Endothelial cell of umbilical vein (primary cell): ENCODE measurements around the gene SPATA31D3. TPM values are rescaled to one million over a fixed set of nuclear protein-coding genes. Genes with fewer than 3 reads are reported as not detected.

Experiments used
- BruUV-seq: library from RNA; stranded (reverse); fragments of 400-500 nt; replicated peaks from 2 replicates; lab custom pipeline; 2021; lab: Mats Ljungman, UMichigan
- CTCF ChIA-PET: fragments of 300-600, 350-600 bp; sonication (Branson Sonifier 250); formaldehyde crosslinking; loops from one replicate; lab custom pipeline; 2021; ENCODE audit warnings: antibody characterized with exemption, inconsistent platforms; lab: Charles Lee
- POLR2A ChIA-PET: fragments of 300-600, 350-600 bp; sonication (Branson Sonifier 250); formaldehyde crosslinking; loops from one replicate; lab custom pipeline; 2021; ENCODE audit warnings: antibody characterized with exemption, inconsistent platforms; lab: Charles Lee
- DNase-seq: peaks from one replicate; pipeline ENCODE4 v3.0.0-alpha.2; 2011; ENCODE audit warnings: low read depth, low spot score
- FAIRE-seq: peaks from 2 replicates; lab custom pipeline; 2011; peaks lifted over from hg19 to GRCh38; lab: Jason Lieb, UNC
- H2AFZ ChIP-seq: 2 replicates; pipeline ENCODE4 v1.6.0; 2012; ENCODE audit warnings: low read depth, low read length, control low read depth, inconsistent platforms
- H3K27ac ChIP-seq: 2 replicates; pipeline ENCODE4 v1.5.1; 2011; ENCODE audit warnings: low read depth, mild to moderate bottlenecking, control low read depth, low read length, moderate library complexity; ENCODE audit not compliant: insufficient read depth
- H3K27me3 ChIP-seq, 2 experiments: 2 replicates each; pipeline versions ENCODE4 v1.6.0 to v1.6.1; 2011; ENCODE audit warnings: low read length in 2 of 2, mixed read lengths in 1 of 2; ENCODE audit not compliant: control insufficient read depth in 2 of 2, insufficient read depth in 2 of 2
- H3K36me3 ChIP-seq, 2 experiments: 2 replicates in 1 of 2; 3 replicates in 1 of 2; pipeline ENCODE4 v1.5.1; 2011; ENCODE audit warnings: low read length in 2 of 2, mild to moderate bottlenecking in 1 of 2, moderate library complexity in 1 of 2; ENCODE audit not compliant: control insufficient read depth in 2 of 2, insufficient read depth in 2 of 2; ENCODE audit errors: extremely low read depth in 1 of 2
- H3K4me1 ChIP-seq: 3 replicates; pipeline ENCODE4 v1.5.1; 2011; ENCODE audit warnings: mild to moderate bottlenecking, low read length; ENCODE audit not compliant: control insufficient read depth, insufficient read depth; ENCODE audit errors: extremely low read depth
- H3K4me2 ChIP-seq: 2 replicates; pipeline ENCODE4 v1.6.1; 2011; ENCODE audit warnings: low read length, control low read depth, mixed read lengths; ENCODE audit not compliant: insufficient read depth
- H3K4me3 ChIP-seq, 3 experiments: fragments of 200-600 bp in 1 of 3; sonication (generic), shearing (Covaris generic) in 1 of 3; replicated peaks in 1 of 3; 2 replicates each; pipeline ENCODE4 v1.5.1; 2011 to 2016; ENCODE audit warnings: control low read depth in 3 of 3, low read length in 3 of 3, mild to moderate bottlenecking in 2 of 3, inconsistent platforms in 1 of 3, low read depth in 1 of 3, moderate library complexity in 1 of 3; ENCODE audit not compliant: insufficient read depth in 1 of 3
- H3K79me2 ChIP-seq: 2 replicates; pipeline ENCODE4 v1.6.0; 2012; ENCODE audit warnings: low read length, inconsistent platforms; ENCODE audit not compliant: control insufficient read depth, insufficient read depth
- H3K9ac ChIP-seq: replicated peaks from 2 replicates; pipeline ENCODE3; 2011; ENCODE audit warnings: low read length, control low read depth; ENCODE audit not compliant: insufficient read depth; ENCODE audit errors: extremely low read depth
- H3K9me1 ChIP-seq: replicated peaks from 3 replicates; pipeline ENCODE4 v1.6.0; 2011; ENCODE audit warnings: mild to moderate bottlenecking, low read length; ENCODE audit not compliant: control insufficient read depth, insufficient read depth; ENCODE audit errors: extremely low read depth
- H3K9me3 ChIP-seq: replicated peaks from 2 replicates; pipeline ENCODE4 v1.5.1; 2012; ENCODE audit warnings: low read length, inconsistent platforms; ENCODE audit not compliant: control insufficient read depth, insufficient read depth
- H4K20me1 ChIP-seq: replicated peaks from 2 replicates; pipeline ENCODE3; 2011; ENCODE audit warnings: mild to moderate bottlenecking, low read length; ENCODE audit not compliant: control insufficient read depth, insufficient read depth; ENCODE audit errors: extremely low read depth
- CTCF ChIP-seq, 2 donors: IDR thresholded peaks; 1 replicate in 1 of 2; 2 replicates in 1 of 2; pipeline ENCODE4 v1.5.1; 2011; ENCODE audit warnings: low read length in 2 of 2, mild to moderate bottlenecking in 2 of 2, moderate library complexity in 2 of 2, control low read depth in 1 of 2, inconsistent platforms in 1 of 2, low read depth in 1 of 2; ENCODE audit not compliant: insufficient read depth in 1 of 2; ENCODE audit errors: extremely low read depth in 1 of 2
- EZH2 ChIP-seq: IDR thresholded peaks from 2 replicates; pipeline ENCODE4 v1.6.1; 2012; ENCODE audit warnings: borderline replicate concordance, low read depth, mild to moderate bottlenecking, moderate library complexity, low read length, inconsistent platforms; ENCODE audit not compliant: severe bottlenecking
- FOS ChIP-seq: IDR thresholded peaks from 2 replicates; pipeline ENCODE4 v1.6.1; 2011; ENCODE audit warnings: mild to moderate bottlenecking, low read length, moderate library complexity, borderline replicate concordance; ENCODE audit not compliant: insufficient read depth
- GATA2 ChIP-seq: IDR thresholded peaks from 2 replicates; pipeline ENCODE4 v1.7.0; 2011; ENCODE audit warnings: low read depth, mild to moderate bottlenecking, moderate library complexity, mixed read lengths, low read length; ENCODE audit not compliant: insufficient read length, insufficient read depth
- JUN ChIP-seq: IDR thresholded peaks from 2 replicates; pipeline ENCODE4 v1.6.1; 2011; ENCODE audit warnings: borderline replicate concordance, low read depth; ENCODE audit not compliant: insufficient read length, insufficient read depth
- MYC ChIP-seq: IDR thresholded peaks from one replicate; pipeline ENCODE4 v1.6.1; 2011; ENCODE audit warnings: mild to moderate bottlenecking, low read depth, low read length
- POLR2AphosphoS5 ChIP-seq: IDR thresholded peaks from 2 replicates; pipeline ENCODE4 v1.6.1; 2012; ENCODE audit warnings: low read depth, mild to moderate bottlenecking, control low read depth, low read length, moderate library complexity; ENCODE audit not compliant: insufficient read depth
- dilution Hi-C: fragments of 300-500 bp; cut with MboI; formaldehyde crosslinking; loops from one replicate; pipeline ENCODE4 v1.15.0; 2019; ENCODE audit warnings: low sequenced_read_pairs; ENCODE audit not compliant: extremely low pct_ligation_motif_present
- intact Hi-C: fragments of 100-400 bp; cut with micrococcal nuclease; formaldehyde crosslinking; loops from one replicate; pipeline ENCODE4 v1.10.0; 2022
- polyA plus RNA-seq, 4 experiments: library from polyadenylated mRNA; depleted of rRNA in 3 of 4; stranded (reverse) in 3 of 4; unstranded in 1 of 4; fragments of >200 nt; gene quantifications; 2 replicates each; pipeline versions ENCODE4 v1.2.1 to v1.2.3, GENCODE V29; 2011 to 2012; ENCODE audit warnings: missing spikeins in 1 of 4
- total RNA-seq: library from RNA; stranded (reverse); gene quantifications from 2 replicates; pipeline ENCODE4 v1.2.3, GENCODE V29; 2021

SPATA31D3 gene
- total and polyA plus RNA-seq, 2 donors (not counting 3 experiments of a cell fraction or from before 2014, with no cell fraction given) = not detected

- dilution Hi-C loops = no loop called here
- no peak overlapping the region for H3K27ac ChIP-seq
- POLR2A ChIA-PET = no interaction called here
- no peak overlapping the region for H3K9ac ChIP-seq
- H3K4me2 ChIP-seq = no peak overlapping the region
- H3K4me1 ChIP-seq = no peaks in the 10 kb centered on the region
- TF ChIP-seq JUN = no peak
- no peak for TF ChIP-seq CTCF (IDR thresholded peaks at IDR 0.05; ENCODE audit: extremely low read depth in 1 of 2, insufficient read depth in 1 of 2, low read depth in 1 of 2, low read length in 2 of 2)
- no peak for TF ChIP-seq EZH2
- TF ChIP-seq POLR2AphosphoS5 = no peak
- TF ChIP-seq GATA2 = no peak
- no peak for TF ChIP-seq FOS
- TF ChIP-seq MYC = no peak
- no peaks in the 10 kb centered on the region for H4K20me1 ChIP-seq
- H2AFZ ChIP-seq = no peak overlapping the region
- peaks cover 0 to 2% of the 10 kb centered on the region in 2 experiments for H3K27me3 ChIP-seq
- FAIRE-seq = no peak
- intact Hi-C loops = no loop called here
- no peak for DNase-seq
- no peaks in the 10 kb centered on the region for H3K9me3 ChIP-seq
- no TSS peak for BruUV-seq
- CTCF ChIA-PET = no interaction called here
- H3K79me2 ChIP-seq = no peaks in the 10 kb centered on the region
- no peaks in the 10 kb centered on the region for H3K36me3 ChIP-seq
- H3K9me1 ChIP-seq = no peaks in the 10 kb centered on the region
- no peak overlapping the region for H3K4me3 ChIP-seq
Measured at GRCh38 chr9:81902626-81903025, 40.7 kb upstream of the SPATA31D3 start.
